Muscle of leg (tissue), 9 donors: ENCODE results near the gene MCMBP. TPM values are rescaled to one million over a fixed set of nuclear protein-coding genes. Genes with fewer than 3 reads are reported as not detected.

Experiments used
- polyA plus RNA-seq, 8 donors: library from polyadenylated mRNA; unstranded; fragments of 120-200 nt; gene quantifications; one replicate each; pipeline versions ENCODE4 v1.2.1 to v1.2.3, GENCODE V29; 2013; ENCODE audit warnings: inconsistent platforms in 1 of 8, low replicate concordance in 1 of 8; ENCODE audit not compliant: insufficient read length in 8 of 8, insufficient read depth in 1 of 8
- total RNA-seq: library from RNA; stranded (reverse); fragments of 120-200 nt; gene quantifications from one replicate; pipeline ENCODE4 v1.2.4, GENCODE V29; 2013

Gene MCMBP
- total and polyA plus RNA-seq, 9 donors, result 28.4 to 46.7 (median 37.5) TPM

Other genes starting within 250 kb of the MCMBP start
- 9.1 TPM for gene BAG3, start 221.5 kb downstream of the MCMBP start, total RNA-seq
- 10 to 100 TPM; 37.0 to 45.4 (median 40.1) TPM for gene BAG3, start 221.5 kb downstream of the MCMBP start, polyA plus RNA-seq
- gene INPP5F, start 146.8 kb downstream of the MCMBP start, total RNA-seq, result 17.7 TPM
- gene INPP5F, start 146.8 kb downstream of the MCMBP start, polyA plus RNA-seq, result 10 to 100 TPM; 13.6 to 24.9 (median 16.8) TPM
- 23.0 TPM for gene SEC23IP, start 19.9 kb upstream of the MCMBP start, total RNA-seq
- 10 to 100 TPM; 28.4 to 50.0 (median 41.5) TPM for gene SEC23IP, start 19.9 kb upstream of the MCMBP start, polyA plus RNA-seq